Stimulated activated CD8-positive, alpha-beta memory T cell treated with anti-CD3 and anti-CD28 coated beads, Interleukin-4, amount 100 ng/mL, for 48 hours (primary cell): ENCODE data around the gene CDC23.
"Not testable (repeated sequence)": the region's sequence is repeated elsewhere in the genome, so short reads cannot be mapped to it uniquely, and the experiment has no call there.

ENCODE experiments used
- DNase-seq: peaks from one replicate; pipeline ENCODE4 v3.0.0-alpha.2; 2020

Gene CDC23

DNA sequence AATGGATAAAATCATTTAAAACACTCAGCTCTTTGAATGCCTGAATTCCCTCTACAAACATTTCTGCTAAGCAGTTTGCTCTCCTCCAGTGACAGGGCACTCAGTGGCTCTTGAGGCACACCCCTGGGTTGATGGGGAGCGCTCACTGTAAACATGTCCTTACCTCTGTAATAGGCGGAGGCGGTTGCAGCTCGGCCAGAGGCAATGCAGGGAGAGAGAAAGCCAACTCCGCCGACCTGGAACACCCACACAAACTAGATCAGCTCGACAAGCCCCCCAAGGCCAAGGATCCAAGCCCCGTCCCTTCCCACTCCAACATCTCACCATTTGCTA is 329 bp downstream of the CDC23 start:
- no peak for DNase-seq

DNA sequence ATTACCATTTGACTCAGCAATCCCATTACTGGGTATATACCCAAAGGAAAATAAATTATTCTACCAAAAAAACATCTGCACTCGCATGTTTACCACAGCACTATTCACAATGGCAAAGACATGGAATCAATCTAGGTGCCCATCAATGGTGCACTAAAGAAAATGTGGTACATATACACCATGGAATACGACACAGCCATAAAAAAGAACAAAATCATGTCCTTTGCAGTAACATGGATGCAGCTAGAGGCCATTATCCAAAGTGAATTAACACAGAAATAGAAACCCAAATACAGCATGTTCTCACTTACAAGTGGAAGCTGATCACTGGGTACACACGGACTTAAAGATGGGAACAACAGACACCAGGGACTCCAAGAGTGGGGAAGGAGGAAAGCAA is 2.1 kb downstream of the CDC23 start:
- DNase-seq: no peak

DNA sequence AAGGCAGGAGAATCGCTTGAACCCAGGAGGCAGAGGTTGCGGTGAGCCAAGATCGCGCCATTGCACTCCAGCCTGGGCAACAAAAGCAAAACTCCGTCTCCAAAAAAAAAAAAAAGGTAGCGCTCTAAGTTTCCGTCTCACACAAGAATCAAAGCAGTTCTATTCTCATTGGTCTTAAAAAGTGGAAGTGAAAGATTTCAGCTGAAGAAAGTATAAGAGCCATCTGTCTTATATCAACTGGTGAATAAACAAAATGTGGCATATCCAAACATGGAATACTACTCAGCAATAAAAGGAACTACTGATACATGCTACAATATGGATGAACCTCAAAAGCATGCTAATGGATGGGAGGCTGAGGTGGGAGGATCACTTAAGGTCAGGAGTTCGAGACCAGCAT is 19.3 kb downstream of the CDC23 start:
- not testable (repeated sequence) for DNase-seq

DNA sequence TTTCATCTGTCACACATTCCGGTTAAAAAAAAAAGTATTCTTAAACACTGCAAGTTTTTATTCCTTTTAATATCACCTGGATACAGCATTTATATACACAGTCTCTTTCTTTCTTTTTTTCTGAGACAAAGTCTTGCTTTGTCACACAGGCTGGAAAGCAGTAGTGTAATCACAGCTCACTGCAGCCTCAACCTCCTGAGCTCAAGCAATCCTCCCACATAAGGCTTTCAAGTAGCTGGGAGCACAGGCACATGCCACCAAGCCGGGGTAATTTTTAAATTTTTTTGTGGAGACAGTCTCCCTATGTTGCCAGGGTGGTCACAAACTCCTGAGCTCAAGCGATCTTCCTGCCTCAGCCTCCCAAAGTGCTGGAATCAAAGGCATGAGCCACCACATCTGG is 20.3 kb downstream of the CDC23 start:
- DNase-seq: no peak

DNA sequence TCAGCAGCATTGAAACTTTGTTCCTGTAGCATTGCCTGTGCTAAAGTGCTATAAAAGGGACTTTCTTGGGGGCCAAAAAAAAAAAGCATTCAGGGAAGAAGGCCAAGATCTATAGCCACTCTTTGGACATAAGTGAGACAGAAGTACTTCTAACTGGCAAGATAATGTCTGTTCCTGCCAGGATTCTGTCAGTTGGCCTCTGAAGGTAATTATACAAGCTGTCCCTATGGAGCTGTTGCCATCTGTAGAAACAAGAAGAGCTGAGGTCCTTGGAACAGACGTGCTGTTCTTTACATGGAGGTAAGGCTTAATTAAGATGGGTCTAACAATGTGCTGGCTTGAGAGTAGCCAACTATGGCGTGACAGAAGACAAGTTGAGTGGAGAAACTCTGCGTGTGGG is 24.5 kb downstream of the CDC23 start:
- DNase-seq: no peak

DNA sequence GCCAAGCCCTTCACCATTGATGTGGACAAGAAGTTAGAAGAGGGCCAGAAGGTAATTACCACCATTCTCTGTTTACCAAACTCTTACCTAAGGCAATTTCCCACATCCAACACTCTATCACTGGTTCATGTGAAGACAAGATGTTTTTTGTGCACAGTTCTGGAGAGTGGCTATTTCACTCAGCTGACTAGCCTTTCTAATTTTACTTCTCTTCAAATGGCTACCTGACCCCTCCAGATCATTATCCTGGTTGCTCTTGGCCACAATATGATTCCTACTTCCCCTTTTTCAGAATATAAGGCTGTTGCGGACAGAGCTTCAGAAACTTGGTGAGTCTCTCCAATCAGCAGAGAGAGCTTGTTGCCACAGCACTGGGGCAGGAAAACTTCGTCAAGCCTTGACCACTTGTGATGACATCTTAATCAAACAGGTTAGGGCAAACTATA is 27.1 kb downstream of the CDC23 start:
- no peak for DNase-seq

DNA sequence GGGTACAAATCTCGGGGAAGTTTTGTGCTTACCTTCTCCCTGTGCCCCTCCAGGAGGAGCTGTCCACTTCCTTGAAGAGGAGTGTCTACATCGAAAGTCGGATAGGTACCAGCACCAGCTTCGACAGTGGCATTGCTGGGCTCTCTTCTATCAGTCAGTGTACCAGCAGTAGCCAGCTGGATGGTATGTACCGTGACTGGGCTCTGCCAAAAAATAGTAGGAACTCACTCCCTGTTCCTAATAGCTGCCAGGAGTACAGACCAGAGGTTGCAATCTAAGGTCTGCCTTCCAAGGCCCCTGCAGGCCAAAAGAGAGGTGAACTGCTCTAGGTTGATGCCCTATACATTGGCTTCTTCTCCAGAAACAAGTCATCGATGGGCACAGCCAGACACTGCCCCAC is 30.3 kb downstream of the CDC23 start:
- no peak for DNase-seq

DNA sequence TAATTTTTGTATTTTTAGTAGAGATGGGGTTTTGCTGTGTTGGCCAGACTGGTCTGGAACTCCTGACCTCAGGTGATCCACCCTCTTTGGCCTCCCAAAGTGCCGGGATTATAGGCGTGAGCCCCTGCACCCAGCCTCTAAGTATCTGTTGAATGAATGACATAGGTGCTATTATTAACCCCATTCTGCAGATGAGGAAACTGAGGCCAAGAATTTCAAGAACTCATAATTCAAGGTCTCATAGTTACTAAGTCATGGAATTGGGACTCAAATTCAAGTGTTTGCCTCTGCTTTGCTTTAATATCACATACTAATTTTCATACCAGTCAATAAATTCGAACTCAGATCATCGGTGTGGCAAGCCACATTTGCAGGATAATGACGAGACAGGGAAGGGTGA is 32.3 kb downstream of the CDC23 start:
- no peak for DNase-seq

DNA sequence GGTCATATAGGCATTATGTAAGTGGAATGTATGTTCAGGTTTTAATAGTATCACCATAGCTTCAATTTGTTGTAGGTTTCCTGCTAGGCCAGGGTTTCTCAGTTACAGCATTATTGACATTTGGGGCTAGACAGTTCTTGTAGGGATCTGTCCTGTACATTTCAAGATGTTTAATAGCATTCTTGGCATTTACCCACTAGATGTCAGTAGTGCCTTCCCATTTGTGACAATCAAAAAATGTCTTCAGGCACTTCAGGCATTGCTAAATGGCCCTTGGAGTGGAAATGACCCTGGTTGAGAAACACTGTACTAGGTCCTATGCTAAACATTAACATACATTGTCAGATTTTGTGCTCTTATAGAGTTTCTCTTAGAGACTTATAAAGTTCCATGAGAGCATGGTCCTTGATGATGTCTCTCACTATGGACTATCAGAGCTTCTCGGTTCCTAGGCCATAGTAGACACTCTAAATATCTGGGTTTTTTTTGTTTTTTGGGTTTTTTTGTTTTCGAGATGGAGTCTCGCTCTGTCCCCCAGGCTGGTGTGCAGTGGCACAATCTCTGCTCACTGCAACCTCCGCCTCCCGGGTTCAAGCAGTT is 32.8 kb downstream of the CDC23 start:
- DNase-seq: no peak

DNA sequence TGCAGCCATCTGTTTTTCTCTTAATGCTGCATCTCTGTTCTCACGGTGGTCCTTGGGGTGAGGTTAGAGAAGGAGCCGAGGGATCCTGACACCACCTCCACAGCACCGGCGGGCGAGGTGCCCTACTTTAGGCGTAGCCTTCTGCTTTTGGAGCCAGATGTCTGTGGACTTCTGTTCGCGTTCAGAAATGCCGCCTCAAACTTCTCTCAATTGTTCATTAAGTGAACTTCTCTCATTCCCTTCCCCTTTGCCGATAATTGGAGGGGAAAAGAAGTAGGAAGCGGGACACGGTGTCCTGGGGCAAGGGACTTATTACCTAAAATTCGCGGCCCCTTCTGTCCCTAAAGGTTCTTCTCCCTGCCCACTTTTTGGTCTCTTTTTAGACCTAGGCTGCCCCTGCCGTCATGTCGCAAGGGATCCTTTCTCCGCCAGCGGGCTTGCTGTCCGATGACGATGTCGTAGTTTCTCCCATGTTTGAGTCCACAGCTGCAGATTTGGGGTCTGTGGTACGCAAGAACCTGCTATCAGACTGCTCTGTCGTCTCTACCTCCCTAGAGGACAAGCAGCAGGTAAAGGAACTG is 33.8 kb downstream of the CDC23 start:
- peak; percentile 34 for DNase-seq

DNA sequence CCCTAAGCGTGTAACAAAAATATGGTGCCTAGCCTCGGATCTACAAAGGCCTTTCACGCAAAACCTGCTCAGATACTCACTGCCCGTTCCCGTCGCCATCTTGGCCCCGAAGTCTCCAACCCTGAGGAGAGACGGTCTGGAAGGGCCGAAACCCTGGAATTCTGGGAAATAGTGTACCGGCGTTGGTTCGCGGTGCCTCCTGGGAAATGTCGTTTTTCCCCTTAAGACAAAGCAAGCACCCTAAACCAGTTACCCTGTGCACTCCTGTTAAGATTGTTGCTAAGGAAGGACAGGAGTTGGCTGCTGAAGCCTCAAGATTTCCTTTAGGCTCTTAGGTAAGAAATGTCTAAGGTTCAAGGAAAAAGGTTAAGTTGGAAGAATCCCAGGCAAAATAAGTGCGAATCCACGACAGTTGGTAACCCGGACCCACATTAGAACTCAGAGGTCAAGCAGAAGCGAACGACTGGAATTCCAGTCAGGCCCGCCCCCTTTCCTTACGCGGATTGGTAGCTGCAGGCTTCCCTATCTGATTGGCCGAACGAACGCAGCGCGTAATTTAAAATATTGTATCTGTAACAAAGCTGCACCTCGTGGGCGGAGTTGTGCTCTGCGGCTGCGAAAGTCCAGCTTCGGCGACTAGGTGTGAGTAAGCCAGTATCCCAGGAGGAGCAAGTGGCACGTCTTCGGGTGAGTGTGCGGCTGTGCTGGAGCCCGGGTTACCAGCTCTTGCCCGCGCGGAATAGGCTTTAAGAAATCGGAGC is 34.4 kb downstream of the CDC23 start, which contains the start of the genes BRD8 and KIF20A:
Gene BRD8 (minus strand): TSS at position 115 of the 761 bp plus-strand sequence. CDS start 16 bp downstream, at position 99.
Gene KIF20A (plus strand): TSS at position 597 of the 761 bp plus-strand sequence. CDS start 569 bp downstream, outside the sequence.
- peak; percentile 94 for DNase-seq

DNA sequence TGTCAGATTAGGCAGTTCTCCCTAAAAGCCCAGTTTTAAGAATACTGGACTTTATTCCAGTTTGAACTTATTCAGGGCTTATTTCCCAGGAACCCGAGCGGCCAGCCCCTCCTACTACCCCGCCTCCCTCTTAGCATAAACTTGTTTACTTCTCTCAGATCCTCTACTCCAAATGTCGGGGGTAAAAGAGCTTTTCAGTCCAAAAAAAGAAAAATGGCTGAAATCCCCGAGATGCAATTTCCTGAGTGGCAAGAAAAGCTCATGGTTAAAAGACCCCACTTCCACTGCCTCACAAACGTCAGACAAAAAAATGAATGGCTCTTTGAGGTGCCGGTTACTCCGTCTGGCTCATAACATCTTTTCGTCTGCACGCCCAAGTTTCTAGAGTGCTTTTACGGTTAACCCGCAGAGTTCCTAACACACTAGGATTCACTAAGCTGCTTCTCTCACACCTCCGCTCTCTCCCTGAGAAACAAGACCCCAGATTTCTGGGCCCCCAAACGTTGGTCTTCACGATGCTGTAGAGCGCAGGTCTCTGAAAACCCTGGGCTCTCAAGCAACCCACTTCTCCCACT is 35.1 kb downstream of the CDC23 start:
- peak; percentile 54 for DNase-seq

DNA sequence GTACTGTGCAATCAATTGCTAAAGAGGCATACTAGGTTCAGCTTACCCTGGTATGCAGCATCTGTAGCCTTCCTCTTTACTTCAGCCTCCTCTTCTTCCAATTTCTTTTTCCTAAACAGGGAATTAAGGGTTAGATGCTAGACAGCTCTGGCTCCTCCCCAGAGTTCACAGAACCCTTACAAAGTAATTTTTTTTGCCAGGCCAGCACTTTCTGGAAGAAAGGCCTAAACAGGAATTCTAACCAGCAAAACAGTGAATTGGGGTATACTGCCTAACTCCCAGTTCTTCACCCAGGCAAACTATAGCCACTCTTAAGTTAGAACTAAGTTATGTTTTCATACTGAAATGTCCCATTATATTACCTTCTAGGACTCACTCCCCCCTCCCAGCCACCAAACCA is 42.8 kb downstream of the CDC23 start:
- no peak for DNase-seq

DNA sequence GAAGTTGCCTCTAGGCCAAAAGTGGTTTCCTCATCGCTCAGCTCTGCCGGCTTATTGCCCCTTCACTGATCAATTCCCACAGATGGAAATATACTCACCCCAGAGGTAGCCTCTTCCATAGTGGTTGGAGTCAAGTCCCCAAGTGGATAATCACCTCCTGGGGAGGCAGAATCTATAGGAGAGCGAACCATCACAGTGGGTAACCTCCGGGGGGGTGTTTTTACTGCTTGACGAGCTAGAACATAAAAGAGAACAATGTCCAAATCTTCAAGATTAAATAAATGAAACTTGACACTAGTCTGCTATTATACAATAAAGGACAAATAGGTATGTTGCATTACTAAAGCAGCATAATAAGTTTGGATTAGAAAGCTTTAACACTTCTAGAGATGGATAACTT is 44.0 kb downstream of the CDC23 start:
- DNase-seq: no peak

DNA sequence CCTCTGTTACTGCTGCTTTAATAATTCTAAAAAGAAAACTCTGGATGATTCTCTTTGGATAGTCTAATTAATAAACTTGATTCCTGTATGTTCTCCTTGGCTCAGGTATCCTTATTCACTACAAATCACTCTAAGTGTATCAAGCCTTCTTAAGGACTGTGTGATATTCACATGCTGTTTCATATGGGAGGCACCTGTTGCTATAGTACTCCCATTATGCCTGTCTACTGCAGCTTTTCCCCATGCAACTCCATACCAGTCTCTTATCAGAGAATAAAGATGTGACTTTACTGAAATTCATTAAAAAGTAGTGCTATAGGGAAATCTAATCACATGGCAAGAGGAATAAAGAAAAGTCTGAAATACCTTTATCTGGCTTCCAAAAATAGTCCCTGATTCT is 49.4 kb downstream of the CDC23 start:
- no peak for DNase-seq

DNA sequence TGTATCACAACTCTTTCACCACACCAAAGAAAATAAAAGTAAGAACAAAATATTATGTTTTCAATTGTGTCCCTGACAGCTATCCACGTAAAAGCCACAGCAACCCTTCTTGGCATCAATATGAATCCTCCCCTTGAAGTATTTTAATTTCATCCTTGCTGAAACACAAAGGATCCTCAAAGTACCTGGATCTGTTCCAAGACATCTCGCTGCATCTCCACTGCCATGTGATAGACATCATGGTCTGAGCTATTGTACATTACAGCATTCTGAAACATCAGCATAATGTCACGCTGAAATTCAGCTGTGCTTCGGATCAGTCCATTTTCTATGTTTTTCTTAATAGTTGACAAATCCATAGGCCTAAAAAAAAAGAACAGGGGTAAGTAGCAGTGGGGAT is 52.4 kb downstream of the CDC23 start:
- DNase-seq: no peak

DNA sequence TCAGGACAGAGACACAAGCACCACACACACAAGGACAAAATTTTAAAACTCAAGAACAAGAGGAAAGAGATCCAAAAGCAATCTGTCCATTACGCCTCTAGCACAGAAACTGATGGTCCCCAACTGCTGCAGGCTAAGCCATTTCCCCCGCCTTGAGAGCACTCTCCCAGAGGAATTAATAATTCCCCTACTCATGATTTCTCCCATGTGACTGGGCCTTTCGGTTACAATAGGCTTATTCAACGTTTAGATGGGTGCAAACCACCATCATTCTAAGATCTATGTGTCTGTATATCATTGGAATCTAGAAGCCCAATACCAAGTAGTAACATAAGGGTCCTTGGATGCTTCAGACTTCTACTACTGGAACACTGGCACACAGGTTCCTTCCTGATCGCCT is 53.5 kb downstream of the CDC23 start:
- DNase-seq: no peak

DNA sequence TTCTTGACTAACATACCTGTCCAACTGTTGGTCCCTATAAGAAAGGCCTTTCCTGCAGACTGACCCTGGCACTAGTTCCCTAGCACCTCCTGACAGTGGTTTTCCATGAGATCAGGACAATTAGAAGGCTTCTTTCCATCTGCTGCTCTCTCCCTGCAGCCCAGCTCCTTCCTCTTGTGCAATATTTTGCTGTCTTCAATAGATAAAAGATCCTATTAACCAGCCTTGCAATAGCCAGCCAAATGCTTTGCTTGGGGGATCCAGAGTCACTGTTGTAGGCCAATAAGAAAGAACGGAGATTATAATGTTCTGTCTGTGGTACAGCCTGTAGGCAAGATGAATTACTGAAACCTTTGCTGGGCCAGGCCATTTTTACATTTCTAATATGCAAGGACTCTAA is 55.5 kb downstream of the CDC23 start:
- no peak for DNase-seq

DNA sequence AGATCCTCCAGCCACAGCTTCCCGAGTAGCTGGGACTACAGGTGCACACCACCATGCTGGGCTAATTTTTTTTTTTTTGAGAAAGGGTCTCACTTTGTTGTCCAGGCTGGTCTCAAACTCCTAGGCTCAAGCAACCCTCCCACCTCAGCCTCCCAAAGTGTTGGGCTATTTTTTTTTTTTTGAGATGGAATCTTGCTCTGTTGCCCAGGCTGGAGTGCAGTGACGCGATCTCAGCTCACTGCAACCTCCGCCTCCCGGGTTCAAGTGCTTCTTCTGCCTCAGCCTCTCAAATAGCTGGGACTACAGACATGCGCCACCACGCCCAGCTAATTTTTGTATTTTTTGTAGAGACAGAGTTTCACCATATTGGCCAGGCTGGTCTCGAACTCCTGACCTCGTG is 57.1 kb downstream of the CDC23 start:
- not testable (repeated sequence) for DNase-seq

DNA sequence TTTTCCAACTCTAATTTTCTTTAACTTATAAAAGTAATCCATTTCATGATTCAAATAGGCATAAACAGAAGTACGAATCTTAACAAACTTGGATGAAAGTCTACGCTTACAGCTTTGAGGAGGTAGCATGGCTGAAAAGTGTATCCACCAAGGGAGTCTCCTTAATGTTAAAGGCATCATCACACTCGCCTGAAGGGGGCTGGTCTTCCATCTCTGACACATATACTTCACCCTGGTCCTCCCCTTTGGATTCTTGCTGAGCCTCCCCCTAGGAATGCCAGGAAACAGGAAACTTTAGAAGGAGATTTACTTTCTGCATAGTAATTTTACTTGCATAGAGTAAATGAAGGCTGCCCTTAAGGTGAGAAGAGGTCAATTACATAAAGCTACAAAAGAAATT is 63.6 kb downstream of the CDC23 start:
- no peak for DNase-seq

DNA sequence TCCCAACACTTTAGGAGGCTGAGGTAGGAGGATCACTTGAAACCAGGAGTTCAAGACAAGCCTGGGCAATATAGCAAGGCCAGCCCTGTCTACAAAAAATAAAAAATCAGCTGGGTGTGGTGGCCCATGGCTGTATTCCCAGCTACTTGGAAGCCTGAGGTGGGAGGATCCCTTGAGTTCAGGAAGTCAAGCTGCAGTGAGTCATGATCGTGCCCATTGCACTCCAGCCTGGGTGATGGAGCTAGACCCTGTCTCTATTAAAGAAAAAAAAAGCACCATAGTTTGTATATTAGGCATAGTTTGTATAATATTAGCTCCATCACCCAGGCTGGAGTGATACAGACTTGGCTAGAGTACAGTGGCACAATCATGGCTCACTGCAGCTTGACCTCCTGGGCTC is 64.3 kb downstream of the CDC23 start:
- no peak for DNase-seq

DNA sequence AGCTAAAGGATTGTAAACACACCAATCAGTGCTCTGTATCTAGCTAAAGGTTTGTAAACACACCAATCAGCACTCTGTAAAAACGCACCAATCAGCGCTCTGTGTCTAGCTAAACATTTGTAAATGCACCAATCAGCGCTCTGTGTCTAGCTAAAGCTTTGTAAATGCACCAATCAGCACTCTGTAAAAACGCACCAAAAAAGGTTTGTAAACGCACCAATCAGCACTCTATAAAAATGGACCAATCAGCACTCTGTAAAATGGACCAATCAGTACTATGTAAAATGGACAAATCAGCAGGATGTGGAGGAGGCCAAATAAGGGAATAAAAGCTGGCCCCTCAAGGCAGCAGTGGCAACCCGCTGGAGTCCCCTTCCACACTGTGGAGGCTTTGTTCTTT is 69.5 kb downstream of the CDC23 start:
- DNase-seq: not testable (repeated sequence)

DNA sequence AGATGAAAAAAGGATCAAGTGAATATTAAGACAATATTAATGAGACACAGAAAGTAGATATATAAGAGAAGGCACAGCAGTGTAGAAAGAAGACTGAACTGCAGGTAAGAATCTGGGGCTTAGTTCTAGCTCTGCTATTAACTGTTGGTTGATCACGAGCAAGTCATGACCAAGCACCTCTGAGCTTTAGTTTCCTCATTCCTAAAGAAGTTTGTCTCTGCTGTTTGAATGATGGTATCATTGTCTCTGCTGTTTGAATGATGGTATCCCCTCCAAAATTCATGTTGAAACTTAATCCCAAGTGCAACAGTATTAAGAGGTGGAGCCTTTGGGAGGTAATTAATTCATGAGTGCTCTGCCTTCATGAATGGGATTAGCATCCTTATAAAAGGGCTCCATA is 71.4 kb downstream of the CDC23 start:
- no peak for DNase-seq

DNA sequence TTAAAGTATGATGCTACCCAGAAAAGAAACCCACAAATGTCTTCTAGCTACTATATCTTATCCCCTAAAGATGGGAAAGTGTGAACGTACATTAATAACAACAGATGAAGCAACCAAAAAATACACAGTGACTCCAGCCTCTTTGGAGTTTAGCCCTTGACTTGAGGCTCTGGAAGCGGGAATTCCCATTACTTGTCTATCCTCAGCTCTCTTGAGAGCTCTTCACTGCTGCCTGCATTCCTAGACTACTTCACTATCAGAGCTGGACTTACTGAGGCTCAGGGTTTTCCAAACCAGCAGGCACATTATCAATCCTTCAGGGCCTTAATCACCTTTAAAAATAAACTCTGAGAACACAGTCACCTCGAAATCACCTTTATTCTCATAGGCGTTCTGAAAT is 72.9 kb downstream of the CDC23 start:
- DNase-seq: no peak
